ENCODE results near the gene COL12A1.

- TF ChIP-seq POLR2AphosphoS5 (IDR thresholded peaks at IDR 0.05) (no peak), CTCF (IDR thresholded peaks at IDR 0.05; ENCODE audit: poor library complexity, severe bottlenecking) (no peak), REST (IDR thresholded peaks at IDR 0.05; ENCODE audit: borderline replicate concordance) (no peak), RAD21 (conservative IDR thresholded peaks at IDR 0.05) (no peak), EZH2 (IDR thresholded peaks at IDR 0.05; ENCODE audit: borderline replicate concordance, insufficient read depth, low read length, poor library complexity, severe bottlenecking) (no peak), MXI1 (conservative IDR thresholded peaks at IDR 0.05; ENCODE audit: poor library complexity, severe bottlenecking) (no peak), TAF1 (IDR thresholded peaks at IDR 0.05; ENCODE audit: low read depth) (no peak), SMC3 (conservative IDR thresholded peaks at IDR 0.05; ENCODE audit: poor library complexity) (no peak), EP300 (conservative IDR thresholded peaks at IDR 0.05; ENCODE audit: poor library complexity, severe bottlenecking) (no peak)
These were observed 140.3 kb downstream of the COL12A1 start for GRCh38 chr6:75065523-75065922.
